HAP-1 (cell line): Measurements from ENCODE around the gene CLIC6.

Experiments used
- DNase-seq, 2 experiments: peaks; one replicate each; pipeline ENCODE4 v3.0.0-alpha.2; 2016 to 2020; ENCODE audit warnings: low spot score in 2 of 2
- H3K27me3 ChIP-seq: fragments of 250-450 bp; sonication (Bioruptor Pico); 2 replicates; pipeline ENCODE4 v1.5.1; 2020; ENCODE audit warnings: low read depth, mild to moderate bottlenecking, moderate library complexity
- H3K36me3 ChIP-seq: fragments of 250-450 bp; sonication (Bioruptor Pico); replicated peaks from 2 replicates; pipeline ENCODE4 v1.5.1; 2020; ENCODE audit warnings: mild to moderate bottlenecking
- H3K4me1 ChIP-seq: fragments of 250-450 bp; sonication (Bioruptor Pico); 2 replicates; pipeline ENCODE4 v1.5.1; 2020; ENCODE audit warnings: mild to moderate bottlenecking
- H3K4me3 ChIP-seq: fragments of 250-450 bp; sonication (Bioruptor Pico); 2 replicates; pipeline ENCODE4 v1.5.1; 2020; ENCODE audit warnings: mild to moderate bottlenecking, moderate library complexity
- H3K9me3 ChIP-seq: fragments of 250-450 bp; sonication (Bioruptor Pico); 2 replicates; pipeline ENCODE4 v1.5.1; 2020; ENCODE audit warnings: mild to moderate bottlenecking, moderate library complexity
- in situ Hi-C: fragments of 300-500 bp; cut with MboI; formaldehyde crosslinking; loops from 3 replicates; pipeline ENCODE4 v1.14.3; 2020; ENCODE audit warnings: low sequenced_read_pairs, inconsistent platforms, mixed read lengths

Gene CLIC6

GRCh38 chr21:34762786-34763185 lies 94.0 kb downstream of the CLIC6 start:
- in situ Hi-C loops = no loop called here

DNA sequence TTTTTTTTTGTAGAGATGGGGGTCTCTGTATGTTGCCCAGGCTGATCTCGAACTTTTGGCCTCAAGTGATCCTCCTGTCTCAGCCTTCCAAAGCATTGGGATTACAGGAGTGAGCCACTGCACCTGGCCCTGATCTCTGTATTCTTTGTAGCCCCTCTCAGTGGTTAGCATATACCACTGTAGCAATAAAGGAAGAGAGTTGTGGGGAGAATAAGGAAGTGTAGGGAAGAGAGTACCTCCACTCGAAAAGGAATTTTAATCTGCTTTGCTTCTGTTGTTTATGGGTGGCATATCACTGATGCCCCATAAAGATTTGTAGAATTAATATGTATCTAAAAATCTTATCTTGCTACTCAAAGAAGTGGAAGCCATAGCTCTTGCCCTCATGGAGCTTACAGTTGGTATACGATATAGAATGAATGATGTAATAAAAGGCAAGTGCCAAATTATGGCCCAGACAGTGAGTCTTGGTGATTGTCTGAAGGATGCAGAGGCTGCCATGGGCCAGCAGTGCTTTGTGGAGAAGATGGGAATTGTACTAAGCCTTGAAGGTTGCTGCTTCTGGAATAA lies 96.0 kb downstream of the CLIC6 start:
- H3K9me3 ChIP-seq = no peaks in the 10 kb centered on the region
- no peaks in the 10 kb centered on the region for H3K4me1 ChIP-seq
- no peaks in the 10 kb centered on the region for H3K36me3 ChIP-seq
- H3K27me3 ChIP-seq = no peaks in the 10 kb centered on the region
- no peak overlapping the region for H3K4me3 ChIP-seq
- no peak for DNase-seq
- in situ Hi-C loops = no loop called here

More at GRCh38 chr21:34762786-34763185, 94.0 kb downstream of the CLIC6 start:
- H3K4me1 ChIP-seq = no peaks in the 10 kb centered on the region
- no peaks in the 10 kb centered on the region for H3K9me3 ChIP-seq
- no peak for DNase-seq
- no peak overlapping the region for H3K4me3 ChIP-seq
- no peaks in the 10 kb centered on the region for H3K36me3 ChIP-seq
- no peaks in the 10 kb centered on the region for H3K27me3 ChIP-seq

DNA sequence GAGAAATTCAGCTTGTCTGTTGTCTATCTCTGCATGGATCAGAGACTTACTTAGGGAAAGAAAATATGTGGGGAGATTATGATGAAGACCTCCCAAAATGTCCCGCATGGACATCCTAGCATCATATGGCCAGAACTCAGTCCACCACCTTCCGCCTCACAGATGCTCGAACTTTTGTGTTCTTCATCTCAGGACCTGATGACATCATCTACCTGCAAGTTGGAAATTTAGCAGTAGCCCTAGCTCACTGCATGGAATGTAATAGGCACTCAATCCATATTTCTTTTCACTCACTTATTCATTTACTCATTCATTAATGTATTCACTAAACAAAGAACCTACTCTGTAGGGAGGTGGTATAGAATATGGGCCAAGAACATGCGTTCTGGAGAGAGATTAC lies 96.8 kb downstream of the CLIC6 start:
- Histone ChIP-seq H3K4me3 (no peak overlapping the region), H3K9me3 (no peaks in the 10 kb centered on the region), H3K4me1 (no peaks in the 10 kb centered on the region), H3K36me3 (no peaks in the 10 kb centered on the region), H3K27me3 (no peaks in the 10 kb centered on the region)
- in situ Hi-C loops = no loop called here
- DNase-seq = no peak

- in situ Hi-C loops = no loop called here
- DNase-seq = no peak
- no peaks in the 10 kb centered on the region for H3K36me3 ChIP-seq
- H3K9me3 ChIP-seq = no peaks in the 10 kb centered on the region
- H3K27me3 ChIP-seq = no peaks in the 10 kb centered on the region
- H3K4me3 ChIP-seq = no peak overlapping the region
- no peaks in the 10 kb centered on the region for H3K4me1 ChIP-seq
Measured at GRCh38 chr21:34766862-34767261, 98.1 kb downstream of the CLIC6 start.
